Measurements from ENCODE around the gene POLN.

DNA sequence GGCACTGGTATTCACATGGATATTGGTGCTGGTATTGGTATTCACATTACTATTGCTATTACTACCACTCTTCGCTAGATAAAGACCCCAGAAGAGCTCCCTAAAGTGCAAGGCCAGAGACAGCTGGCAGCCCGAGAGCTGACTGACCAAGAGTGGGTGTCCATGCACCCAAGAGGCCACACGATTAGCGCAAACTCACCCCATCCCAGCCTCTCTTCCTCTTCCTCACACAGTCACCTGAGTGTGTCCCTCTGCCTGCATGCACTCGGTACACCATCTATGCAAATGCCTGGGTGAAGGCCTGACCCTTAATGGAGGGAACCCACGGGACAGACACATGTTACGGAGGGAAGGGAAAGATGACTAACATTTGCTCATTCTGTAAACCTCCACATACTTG lies 86.7 kb downstream of the POLN start:
- TF ChIP-seq, protein P1, sequence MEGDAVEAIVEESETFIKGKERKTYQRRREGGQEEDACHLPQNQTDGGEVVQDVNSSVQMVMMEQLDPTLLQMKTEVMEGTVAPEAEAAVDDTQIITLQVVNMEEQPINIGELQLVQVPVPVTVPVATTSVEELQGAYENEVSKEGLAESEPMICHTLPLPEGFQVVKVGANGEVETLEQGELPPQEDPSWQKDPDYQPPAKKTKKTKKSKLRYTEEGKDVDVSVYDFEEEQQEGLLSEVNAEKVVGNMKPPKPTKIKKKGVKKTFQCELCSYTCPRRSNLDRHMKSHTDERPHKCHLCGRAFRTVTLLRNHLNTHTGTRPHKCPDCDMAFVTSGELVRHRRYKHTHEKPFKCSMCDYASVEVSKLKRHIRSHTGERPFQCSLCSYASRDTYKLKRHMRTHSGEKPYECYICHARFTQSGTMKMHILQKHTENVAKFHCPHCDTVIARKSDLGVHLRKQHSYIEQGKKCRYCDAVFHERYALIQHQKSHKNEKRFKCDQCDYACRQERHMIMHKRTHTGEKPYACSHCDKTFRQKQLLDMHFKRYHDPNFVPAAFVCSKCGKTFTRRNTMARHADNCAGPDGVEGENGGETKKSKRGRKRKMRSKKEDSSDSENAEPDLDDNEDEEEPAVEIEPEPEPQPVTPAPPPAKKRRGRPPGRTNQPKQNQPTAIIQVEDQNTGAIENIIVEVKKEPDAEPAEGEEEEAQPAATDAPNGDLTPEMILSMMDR (conservative IDR thresholded peaks at IDR 0.05; ENCODE audit: low read length), result no peak
- no peak for TF ChIP-seq EZH2phosphoT487 (IDR thresholded peaks at IDR 0.05; ENCODE audit: borderline replicate concordance)

All from Loucy (cell line).